ENCODE data around the gene RNF180. TPM values are rescaled to one million over a fixed set of nuclear protein-coding genes. Genes with fewer than 3 reads are reported as not detected.

The RNF180 gene
- total and polyA plus RNA-seq, 2 of the 8 experiments (the other 6 are each of a cell fraction or from before 2014, with no cell fraction given): 0.39 to 2.3 TPM

DNA sequence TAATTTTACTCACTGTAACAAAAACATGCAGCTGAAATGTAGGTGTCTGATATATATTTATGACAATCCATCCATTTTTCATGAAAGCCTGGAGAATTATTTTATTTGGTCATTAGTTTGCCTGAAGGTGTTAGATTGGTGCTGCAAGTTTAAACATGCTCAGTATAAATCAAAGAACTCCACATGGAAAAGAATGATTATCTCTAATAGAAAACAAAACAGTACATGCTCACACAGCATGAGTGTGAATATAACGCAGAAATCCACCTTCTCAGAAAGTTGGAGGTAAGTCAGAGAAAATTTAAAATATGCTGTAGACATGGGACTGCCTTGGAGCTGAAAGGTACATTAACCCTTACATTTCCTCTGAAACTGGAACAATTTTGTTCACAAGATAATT lies 174.7 kb downstream of the RNF180 start:
- Histone ChIP-seq H2BK20ac (ENCODE audit: low read length) (no peak overlapping the region), H4K91ac (replicated peaks; ENCODE audit: insufficient read length, low read length) (no peak overlapping the region), H3K9me3 (ENCODE audit: insufficient read depth in 2 of 2, low read depth in 1 of 2, low read length in 1 of 2) (no peaks in the 10 kb centered on the region), H3K27ac (ENCODE audit: low read depth, low read length) (no peak overlapping the region), H2BK12ac (ENCODE audit: low read depth, low read length) (no peak overlapping the region), H3K56ac (replicated peaks; ENCODE audit: insufficient read length, low read depth, low read length) (no peak overlapping the region), H2BK15ac (ENCODE audit: low read length) (no peak overlapping the region), H3K27me3 (replicated peaks in 1 of 4; ENCODE audit: control insufficient read depth in 3 of 4, extremely low read depth in 1 of 4, insufficient read depth in 3 of 4, low read length in 3 of 4) (no peaks in the 10 kb centered on the region), H2BK120ac (replicated peaks; ENCODE audit: low read depth, low read length) (no peak overlapping the region), H3K79me2 (ENCODE audit: control insufficient read depth in 1 of 2, insufficient read depth in 2 of 2, low read length in 2 of 2) (no peaks in the 10 kb centered on the region), H3K9ac (replicated peaks in 1 of 4; ENCODE audit: extremely low read depth in 1 of 4, low read depth in 3 of 4, low read length in 3 of 4) (no peak overlapping the region), H3K14ac (ENCODE audit: insufficient read length) (no peak overlapping the region), H2BK5ac (ENCODE audit: low read depth, low read length) (no peak overlapping the region), H3K36me3 (ENCODE audit: control insufficient read depth in 2 of 4, insufficient read depth in 4 of 4, low read length in 3 of 4) (no peaks in the 10 kb centered on the region), H3K4me2 (ENCODE audit: insufficient read depth in 1 of 2, low read depth in 2 of 2, low read length in 2 of 2) (no peak overlapping the region), H3K23ac (ENCODE audit: insufficient read length) (no peak overlapping the region), H3K4me3 (ENCODE audit: extremely low read depth in 1 of 4, insufficient read depth in 2 of 4, low read depth in 3 of 4, low read length in 4 of 4) (no peak overlapping the region), H2AK5ac (ENCODE audit: low read depth, low read length) (no peak overlapping the region), H3K79me1 (ENCODE audit: low read depth, low read length) (no peaks in the 10 kb centered on the region), H3K4ac (replicated peaks; ENCODE audit: insufficient read length, low read depth, low read length) (no peak overlapping the region), H2AFZ (ENCODE audit: low read length) (no peak overlapping the region), H3K4me1 (replicated peaks in 1 of 4; ENCODE audit: control insufficient read depth in 3 of 4, insufficient read depth in 4 of 4, low read length in 3 of 4) (no peaks in the 10 kb centered on the region), H3K18ac (ENCODE audit: extremely low read depth, low read length) (no peak overlapping the region), H4K20me1 (replicated peaks in 1 of 2; ENCODE audit: control insufficient read depth in 1 of 2, insufficient read depth in 2 of 2, low read length in 2 of 2) (no peaks in the 10 kb centered on the region), H4K8ac (ENCODE audit: extremely low read depth, insufficient read depth, low read length) (no peak overlapping the region), H3K23me2 (ENCODE audit: low read depth, low read length) (no peaks in the 10 kb centered on the region), H4K5ac (ENCODE audit: insufficient read length, low read depth, low read length) (no peak overlapping the region)
- POLR2A ChIA-PET (ENCODE audit: partially characterized antibody): no interaction called here
- no peak for TF ChIP-seq PHF8 (conservative IDR thresholded peaks at IDR 0.05; ENCODE audit: low read depth, low read length)
- TF ChIP-seq RFX5 (IDR thresholded peaks at IDR 0.05; ENCODE audit: borderline replicate concordance, low read depth, low read length): no peak
- no peak for TF ChIP-seq FOSL1 (IDR thresholded peaks at IDR 0.05; ENCODE audit: insufficient read depth, low read depth, low read length)
- DNase-seq (ENCODE audit: low read depth in 1 of 2, low spot score in 2 of 2): no peak
- FAIRE-seq: no peak
- CTCF ChIA-PET (ENCODE audit: partially characterized antibody): interaction anchor here (1.1 to 2.0 kb wide), 2 partner anchors 254 to 444 kb away, joined by 3 to 4 read pairs; no protein-coding TSS in a partner anchor
- WGBS, 2 experiments (ENCODE audit: extremely low coverage in 1 of 2, insufficient coverage in 1 of 2, insufficient read length in 1 of 2, insufficient replicate concordance in 2 of 2, low coverage in 1 of 2, low lambda C conversion rate in 2 of 2, missing lambda C conversion rate in 1 of 2): 75% methylated on average over 1 of the region's 1 CpG; no CpG with 5 or more reads in 1 of the 2 experiments
